Measurements from ENCODE around the gene OGT. TPM values are rescaled to one million over a fixed set of nuclear protein-coding genes. Genes with fewer than 3 reads are reported as not detected.
"Not testable (repeated sequence)": the region's sequence is repeated elsewhere in the genome, so short reads cannot be mapped to it uniquely, and the experiment has no call there.

The OGT gene
- total RNA-seq, 1 experiment from 2014 or later: 469 TPM

DNA sequence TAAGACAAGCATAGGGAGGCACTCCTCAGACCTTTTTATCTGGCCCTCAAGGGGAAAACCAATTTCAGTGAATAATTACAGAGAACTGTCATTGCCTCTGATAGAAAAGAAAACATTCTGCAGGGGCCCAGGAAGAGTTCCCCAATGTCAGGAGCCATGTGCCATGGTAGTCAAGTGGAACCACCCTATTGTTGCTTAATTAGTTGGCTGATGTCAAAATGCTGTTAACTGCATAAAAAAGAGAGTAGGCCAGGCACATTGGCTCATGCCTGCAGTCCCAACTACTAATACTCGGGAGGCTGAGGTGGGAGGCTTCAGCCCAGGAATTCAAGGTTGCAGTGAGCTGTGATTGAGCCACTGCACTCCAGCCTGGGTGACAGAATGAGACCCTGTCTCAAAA lies 28.6 kb upstream of the OGT start:
- Histone ChIP-seq H3K9ac (ENCODE audit: low read length) (no peak overlapping the region), H3K9me2 (replicated peaks; ENCODE audit: insufficient read depth, low read length) (no peaks in the 10 kb centered on the region), H3K27me3 (ENCODE audit: low read length) (no peaks in the 10 kb centered on the region), H3K27ac (ENCODE audit: low read length) (no peak overlapping the region), H3K4me2 (ENCODE audit: low read depth, low read length, poor library complexity, severe bottlenecking) (no peak overlapping the region), H3K79me2 (ENCODE audit: low read length) (no peaks in the 10 kb centered on the region), H4K20me1 (ENCODE audit: insufficient read depth, low read depth, low read length) (no peaks in the 10 kb centered on the region), H2AFZ (ENCODE audit: low read length) (no peak overlapping the region), H3K4me3 (ENCODE audit: low read length) (no peak overlapping the region), H3K36me3 (ENCODE audit: insufficient read depth, low read length) (no peaks in the 10 kb centered on the region), H3K4me1 (ENCODE audit: low read length) (no peaks in the 10 kb centered on the region), H3K9me3 (ENCODE audit: low read length) (no peaks in the 10 kb centered on the region)
- no peak for DNase-seq

DNA sequence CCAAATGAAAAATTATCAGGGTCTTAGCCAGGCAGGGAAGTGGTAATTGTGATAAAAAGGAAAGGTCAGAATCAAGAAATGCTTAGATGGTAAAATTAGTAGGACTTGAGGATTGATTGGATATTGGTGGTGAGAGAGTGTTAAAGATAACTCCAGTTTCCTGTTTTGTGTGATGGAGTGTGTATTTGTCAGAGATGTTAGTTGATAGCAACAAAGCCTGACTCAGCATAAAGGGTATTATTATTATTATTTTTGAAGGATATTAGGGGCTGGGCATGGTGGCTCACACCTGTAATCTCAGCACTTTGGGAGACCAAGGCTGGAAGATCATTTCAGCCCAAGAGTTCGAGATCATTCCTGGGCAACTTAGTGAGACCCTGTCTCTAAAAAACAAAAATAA lies 23.6 kb upstream of the OGT start:
- no peaks in the 10 kb centered on the region for H3K36me3 ChIP-seq (ENCODE audit: insufficient read depth, low read length)
- H3K79me2 ChIP-seq (ENCODE audit: low read length): no peaks in the 10 kb centered on the region
- no peak overlapping the region for H3K27ac ChIP-seq (ENCODE audit: low read length)
- no peaks in the 10 kb centered on the region for H4K20me1 ChIP-seq (ENCODE audit: insufficient read depth, low read depth, low read length)
- no peaks in the 10 kb centered on the region for H3K27me3 ChIP-seq (ENCODE audit: low read length)
- no peaks in the 10 kb centered on the region for H3K9me2 ChIP-seq (replicated peaks; ENCODE audit: insufficient read depth, low read length)
- H3K9ac ChIP-seq (ENCODE audit: low read length): no peak overlapping the region
- no peak overlapping the region for H2AFZ ChIP-seq (ENCODE audit: low read length)
- H3K4me3 ChIP-seq (ENCODE audit: low read length): no peak overlapping the region
- H3K4me2 ChIP-seq (ENCODE audit: low read depth, low read length, poor library complexity, severe bottlenecking): no peak overlapping the region
- DNase-seq: no peak
- H3K9me3 ChIP-seq (ENCODE audit: low read length): no peaks in the 10 kb centered on the region; the same call in 1 of the 2 replicates
- H3K4me1 ChIP-seq (ENCODE audit: low read length): no peaks in the 10 kb centered on the region

DNA sequence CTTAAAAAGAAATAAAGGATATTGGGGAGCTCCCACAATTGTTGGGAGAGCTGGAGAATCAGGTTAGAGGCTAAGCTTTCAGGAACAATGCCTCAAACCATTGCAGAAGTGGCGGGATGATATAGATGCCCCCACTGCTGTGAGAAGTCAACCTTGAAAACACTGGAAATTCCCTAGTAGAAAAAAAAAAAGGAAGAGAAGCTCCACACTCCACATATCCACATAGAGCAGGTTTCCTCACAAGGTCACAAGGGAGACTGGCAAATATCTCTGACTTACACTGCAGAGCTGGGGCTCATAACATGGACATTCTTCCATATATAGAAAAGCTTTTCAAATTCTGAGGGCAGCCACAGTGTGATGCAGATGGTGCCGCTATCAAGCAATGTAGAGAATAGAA lies 22.7 kb upstream of the OGT start:
- Histone ChIP-seq H3K4me1 (ENCODE audit: low read length) (no peaks in the 10 kb centered on the region), H3K36me3 (ENCODE audit: insufficient read depth, low read length) (no peaks in the 10 kb centered on the region), H3K27me3 (ENCODE audit: low read length) (no peaks in the 10 kb centered on the region), H3K4me2 (ENCODE audit: low read depth, low read length, poor library complexity, severe bottlenecking) (no peak overlapping the region), H3K4me3 (ENCODE audit: low read length) (no peak overlapping the region), H2AFZ (ENCODE audit: low read length) (no peak overlapping the region), H4K20me1 (ENCODE audit: insufficient read depth, low read depth, low read length) (no peaks in the 10 kb centered on the region), H3K9me3 (ENCODE audit: low read length) (no peaks in the 10 kb centered on the region; the same call in 1 of the 2 replicates), H3K9ac (ENCODE audit: low read length) (no peak overlapping the region), H3K9me2 (replicated peaks; ENCODE audit: insufficient read depth, low read length) (no peaks in the 10 kb centered on the region), H3K27ac (ENCODE audit: low read length) (no peak overlapping the region), H3K79me2 (ENCODE audit: low read length) (no peaks in the 10 kb centered on the region)
- no peak for DNase-seq

DNA sequence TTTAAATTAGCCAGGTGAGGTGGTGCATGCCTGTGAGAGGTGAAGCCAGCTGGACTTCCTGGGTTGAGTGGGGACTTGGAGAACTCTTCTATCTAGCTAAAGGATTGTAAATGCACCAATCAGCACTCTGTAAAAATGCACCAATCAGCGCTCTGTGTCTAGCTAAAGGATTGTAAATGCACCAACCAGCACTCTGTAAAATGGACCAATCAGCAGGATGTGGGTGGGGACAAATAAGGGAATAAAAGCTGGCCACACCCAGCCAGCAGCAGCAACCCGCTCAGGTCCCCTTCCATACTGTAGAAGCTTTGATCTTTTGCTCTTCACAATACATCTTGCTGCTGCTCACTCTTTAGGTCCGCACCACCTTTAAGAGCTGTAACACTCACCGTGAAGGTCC lies 19.2 kb upstream of the OGT start:
- H3K4me3 ChIP-seq (ENCODE audit: low read length); DNase-seq; H4K20me1 ChIP-seq (ENCODE audit: insufficient read depth, low read depth, low read length); H2AFZ ChIP-seq (ENCODE audit: low read length); H3K27me3 ChIP-seq (ENCODE audit: low read length); H3K9me2 ChIP-seq (replicated peaks; ENCODE audit: insufficient read depth, low read length); H3K4me1 ChIP-seq (ENCODE audit: low read length); H3K27ac ChIP-seq (ENCODE audit: low read length); H3K36me3 ChIP-seq (ENCODE audit: insufficient read depth, low read length); H3K79me2 ChIP-seq (ENCODE audit: low read length); H3K4me2 ChIP-seq (ENCODE audit: low read depth, low read length, poor library complexity, severe bottlenecking); H3K9me3 ChIP-seq (ENCODE audit: low read length); H3K9ac ChIP-seq (ENCODE audit: low read length): not testable (repeated sequence)

DNA sequence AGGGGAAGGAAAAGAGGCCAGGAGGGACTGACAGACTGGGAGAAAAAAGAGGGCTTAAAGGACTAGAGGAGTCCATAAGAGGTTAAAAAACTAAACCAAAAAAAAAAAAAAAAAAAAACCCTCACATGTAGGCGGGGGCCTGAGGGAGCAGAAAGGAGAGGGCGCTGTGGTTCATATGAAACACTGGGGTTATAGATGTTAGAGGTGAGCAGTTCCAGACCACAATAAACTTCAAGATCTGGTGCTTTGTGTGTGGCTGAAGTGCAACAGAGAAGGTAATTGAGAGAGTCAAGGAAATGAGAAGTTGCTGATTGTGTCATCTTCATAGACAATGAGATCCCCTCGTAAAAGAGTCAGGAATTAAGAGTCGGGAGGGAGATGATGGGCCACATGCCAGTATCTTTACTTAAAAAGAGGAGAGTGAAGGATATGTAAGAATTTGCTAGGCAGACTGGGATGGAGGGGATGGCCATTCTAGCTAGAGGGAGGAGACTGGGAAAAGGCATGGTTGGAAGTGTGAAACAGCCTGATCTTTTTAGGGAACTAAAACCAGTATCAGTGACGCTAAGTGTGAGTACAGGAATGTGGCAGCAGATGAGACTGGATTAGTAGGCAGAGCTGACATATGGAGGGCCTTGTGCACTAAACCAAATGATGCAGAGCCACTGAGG lies 18.4 kb upstream of the OGT start:
- Histone ChIP-seq H3K4me2 (ENCODE audit: low read depth, low read length, poor library complexity, severe bottlenecking) (no peak overlapping the region), H3K27ac (ENCODE audit: low read length) (no peak overlapping the region), H3K27me3 (ENCODE audit: low read length) (no peaks in the 10 kb centered on the region), H3K4me3 (ENCODE audit: low read length) (no peak overlapping the region), H3K9ac (ENCODE audit: low read length) (no peak overlapping the region), H3K79me2 (ENCODE audit: low read length) (no peaks in the 10 kb centered on the region), H4K20me1 (ENCODE audit: insufficient read depth, low read depth, low read length) (no peaks in the 10 kb centered on the region), H3K36me3 (ENCODE audit: insufficient read depth, low read length) (no peaks in the 10 kb centered on the region), H3K9me3 (ENCODE audit: low read length) (no peaks in the 10 kb centered on the region; the same call in 1 of the 2 replicates), H3K9me2 (replicated peaks; ENCODE audit: insufficient read depth, low read length) (no peaks in the 10 kb centered on the region), H2AFZ (ENCODE audit: low read length) (no peak overlapping the region), H3K4me1 (ENCODE audit: low read length) (no peaks in the 10 kb centered on the region)
- DNase-seq: no peak

DNA sequence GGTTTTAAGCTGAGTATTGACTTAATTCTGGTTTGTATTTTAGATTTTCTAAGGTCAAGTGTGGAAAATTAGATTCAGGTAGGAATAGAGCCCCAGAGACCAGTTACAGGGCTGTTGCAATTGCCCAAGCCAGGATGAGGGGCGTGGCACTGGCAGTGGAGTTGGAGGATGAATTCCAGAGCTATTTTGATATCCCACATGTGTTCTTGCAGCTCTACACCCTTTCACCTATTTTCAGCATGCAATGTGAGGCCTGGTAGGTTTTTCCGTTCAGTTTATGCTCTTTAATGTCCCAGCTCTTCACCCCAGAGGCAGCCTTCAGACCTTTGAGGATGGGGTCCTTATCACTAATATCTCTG lies 17.9 kb upstream of the OGT start:
- no peaks in the 10 kb centered on the region for H3K4me1 ChIP-seq (ENCODE audit: low read length)
- no peaks in the 10 kb centered on the region for H3K79me2 ChIP-seq (ENCODE audit: low read length)
- DNase-seq: no peak
- H3K9ac ChIP-seq (ENCODE audit: low read length): no peak overlapping the region
- H3K27ac ChIP-seq (ENCODE audit: low read length): no peak overlapping the region
- H3K27me3 ChIP-seq (ENCODE audit: low read length): no peaks in the 10 kb centered on the region
- no peak overlapping the region for H2AFZ ChIP-seq (ENCODE audit: low read length)
- H3K36me3 ChIP-seq (ENCODE audit: insufficient read depth, low read length): no peaks in the 10 kb centered on the region
- H3K9me2 ChIP-seq (replicated peaks; ENCODE audit: insufficient read depth, low read length): no peaks in the 10 kb centered on the region
- H4K20me1 ChIP-seq (ENCODE audit: insufficient read depth, low read depth, low read length): no peaks in the 10 kb centered on the region
- H3K9me3 ChIP-seq (ENCODE audit: low read length): no peaks in the 10 kb centered on the region; the same call in 1 of the 2 replicates
- H3K4me2 ChIP-seq (ENCODE audit: low read depth, low read length, poor library complexity, severe bottlenecking): no peak overlapping the region
- no peak overlapping the region for H3K4me3 ChIP-seq (ENCODE audit: low read length)

DNA sequence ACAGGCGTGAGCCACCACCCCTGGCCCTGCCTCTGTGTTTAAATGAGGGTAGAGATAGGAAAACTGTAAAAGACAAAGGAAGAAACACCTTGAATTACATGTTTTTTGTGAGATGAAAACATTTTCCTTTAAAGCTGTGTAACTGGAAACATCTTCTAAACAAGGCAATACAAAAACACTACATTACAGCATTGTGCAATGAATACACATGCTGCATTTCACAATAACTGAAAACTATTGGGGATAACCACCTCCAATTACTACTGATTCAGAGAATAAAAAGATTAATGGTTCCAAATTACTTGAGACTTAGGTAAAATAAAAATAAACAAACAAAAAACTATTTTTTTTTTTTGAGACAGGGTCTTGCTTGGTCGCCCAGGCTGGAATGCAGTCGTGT lies 7.6 kb upstream of the OGT start:
- Histone ChIP-seq H3K4me3 (ENCODE audit: low read length) (no peak overlapping the region), H3K9me2 (replicated peaks; ENCODE audit: insufficient read depth, low read length) (no peaks in the 10 kb centered on the region), H3K36me3 (ENCODE audit: insufficient read depth, low read length) (no peaks in the 10 kb centered on the region), H3K9ac (ENCODE audit: low read length) (no peak overlapping the region), H3K9me3 (ENCODE audit: low read length) (no peaks in the 10 kb centered on the region), H4K20me1 (ENCODE audit: insufficient read depth, low read depth, low read length) (no peaks in the 10 kb centered on the region), H3K27me3 (ENCODE audit: low read length) (no peaks in the 10 kb centered on the region), H3K79me2 (ENCODE audit: low read length) (no peaks in the 10 kb centered on the region), H3K27ac (ENCODE audit: low read length) (no peak overlapping the region), H2AFZ (ENCODE audit: low read length) (no peak overlapping the region), H3K4me2 (ENCODE audit: low read depth, low read length, poor library complexity, severe bottlenecking) (no peak overlapping the region), H3K4me1 (ENCODE audit: low read length) (no peaks in the 10 kb centered on the region)
- no peak for DNase-seq

DNA sequence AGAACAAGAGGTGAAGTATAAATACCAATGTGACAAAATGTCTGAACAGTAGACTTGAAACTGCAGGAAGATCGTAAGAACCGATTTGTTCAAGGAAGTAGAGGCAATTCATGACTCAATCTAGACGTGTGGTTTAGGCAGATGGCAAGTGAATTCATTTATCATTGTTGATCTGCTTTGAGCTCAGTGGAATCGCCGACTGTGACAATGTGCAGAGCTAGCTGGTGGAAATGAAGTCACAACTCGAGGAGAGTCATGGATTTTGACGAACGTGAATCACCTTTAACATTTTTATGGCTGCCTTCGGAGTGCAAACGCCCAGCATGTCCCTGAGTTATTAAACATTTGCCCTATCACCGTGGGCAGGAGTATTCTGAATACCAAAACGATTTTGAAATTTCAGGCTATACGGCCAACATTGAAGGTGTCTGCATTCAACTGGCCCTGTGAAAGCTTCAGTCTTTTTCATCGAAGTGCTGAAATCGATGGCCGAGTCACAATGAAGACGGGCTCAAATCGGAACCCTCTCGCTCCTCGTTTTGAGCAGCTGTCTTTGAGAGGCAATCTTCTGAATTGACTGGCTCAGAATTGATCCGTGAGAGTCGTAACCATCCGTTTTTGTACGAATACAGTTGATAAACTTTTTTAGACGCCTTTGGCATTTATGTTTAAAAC lies 689 bp upstream of the OGT start:
- Histone ChIP-seq H3K9me3 (ENCODE audit: low read length) (peaks cover 2% of the 10 kb centered on the region; the same call in 1 of the 2 replicates), H2AFZ (ENCODE audit: low read length) (peak overlapping the region; percentile 51), H4K20me1 (ENCODE audit: insufficient read depth, low read depth, low read length) (peaks cover 22% of the 10 kb centered on the region), H3K79me2 (ENCODE audit: low read length) (peaks cover 43% of the 10 kb centered on the region), H3K9ac (ENCODE audit: low read length) (peak overlapping the region; percentile 69), H3K4me2 (ENCODE audit: low read depth, low read length, poor library complexity, severe bottlenecking) (peak overlapping the region; percentile 65), H3K9me2 (replicated peaks; ENCODE audit: insufficient read depth, low read length) (no peaks in the 10 kb centered on the region), H3K4me3 (ENCODE audit: low read length) (peak overlapping the region; percentile 70), H3K27me3 (ENCODE audit: low read length) (no peaks in the 10 kb centered on the region), H3K27ac (ENCODE audit: low read length) (peak overlapping the region; percentile 60), H3K36me3 (ENCODE audit: insufficient read depth, low read length) (peaks cover 9% of the 10 kb centered on the region; the same call in 1 of the 2 replicates), H3K4me1 (ENCODE audit: low read length) (peaks cover 31% of the 10 kb centered on the region)
- peak; percentile 55 for DNase-seq

Data from Karpas-422 (cell line).